ENCODE data around the gene SDC1.

SDC1 gene

DNA sequence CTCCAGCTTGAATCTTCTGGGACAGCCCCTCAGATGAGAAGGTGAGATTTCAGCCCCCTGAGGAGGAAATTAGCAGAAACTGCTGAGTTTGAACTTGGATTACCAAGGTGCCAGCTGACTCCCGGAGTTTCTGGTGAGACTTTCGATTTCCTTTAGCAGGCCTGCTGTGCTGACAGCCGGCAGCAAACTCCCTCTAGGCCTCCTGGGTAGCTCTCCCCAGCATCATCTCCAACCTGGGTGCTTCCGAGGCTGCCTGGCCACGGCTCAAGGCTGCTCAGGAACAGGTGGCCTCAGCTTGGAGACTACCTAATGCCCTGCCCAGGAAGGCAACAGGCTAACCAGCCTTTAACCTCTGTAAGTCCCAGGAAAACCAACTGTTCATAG, 16.5 kb downstream of the SDC1 start:
- TF ChIP-seq, protein P1, sequence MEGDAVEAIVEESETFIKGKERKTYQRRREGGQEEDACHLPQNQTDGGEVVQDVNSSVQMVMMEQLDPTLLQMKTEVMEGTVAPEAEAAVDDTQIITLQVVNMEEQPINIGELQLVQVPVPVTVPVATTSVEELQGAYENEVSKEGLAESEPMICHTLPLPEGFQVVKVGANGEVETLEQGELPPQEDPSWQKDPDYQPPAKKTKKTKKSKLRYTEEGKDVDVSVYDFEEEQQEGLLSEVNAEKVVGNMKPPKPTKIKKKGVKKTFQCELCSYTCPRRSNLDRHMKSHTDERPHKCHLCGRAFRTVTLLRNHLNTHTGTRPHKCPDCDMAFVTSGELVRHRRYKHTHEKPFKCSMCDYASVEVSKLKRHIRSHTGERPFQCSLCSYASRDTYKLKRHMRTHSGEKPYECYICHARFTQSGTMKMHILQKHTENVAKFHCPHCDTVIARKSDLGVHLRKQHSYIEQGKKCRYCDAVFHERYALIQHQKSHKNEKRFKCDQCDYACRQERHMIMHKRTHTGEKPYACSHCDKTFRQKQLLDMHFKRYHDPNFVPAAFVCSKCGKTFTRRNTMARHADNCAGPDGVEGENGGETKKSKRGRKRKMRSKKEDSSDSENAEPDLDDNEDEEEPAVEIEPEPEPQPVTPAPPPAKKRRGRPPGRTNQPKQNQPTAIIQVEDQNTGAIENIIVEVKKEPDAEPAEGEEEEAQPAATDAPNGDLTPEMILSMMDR (IDR thresholded peaks at IDR 0.05; ENCODE audit: control insufficient read depth, extremely low read depth, insufficient read depth): no peak
- peak overlapping the region; percentile 26 for H3K4me3 ChIP-seq (ENCODE audit: low read depth, low read length)
- DNase-seq (ENCODE audit: low read depth): no peak

DNA sequence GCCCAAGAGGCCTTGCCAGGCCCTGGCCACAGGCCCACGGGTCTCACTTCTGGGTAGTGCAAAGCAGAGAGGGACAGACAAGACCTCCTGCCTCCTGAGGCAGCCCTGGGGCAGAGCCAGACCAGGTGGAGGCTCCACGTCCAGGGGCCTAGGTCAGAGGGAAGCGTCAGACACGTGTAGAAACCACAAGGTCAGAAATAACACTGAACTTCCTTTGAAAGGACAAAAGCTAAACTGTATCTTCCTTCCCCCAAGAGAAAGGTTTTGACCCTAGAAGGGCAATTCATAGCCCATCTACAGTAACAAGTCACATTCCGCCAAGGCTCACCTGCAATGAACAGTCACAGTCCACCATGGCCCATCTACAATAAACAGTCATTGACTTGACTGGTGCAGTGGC, 17.9 kb downstream of the SDC1 start:
- TF ChIP-seq, protein P1 (IDR thresholded peaks at IDR 0.05; ENCODE audit: control insufficient read depth, extremely low read depth, insufficient read depth): no peak
- no peak overlapping the region for H3K4me3 ChIP-seq (ENCODE audit: low read depth, low read length)
- no peak for DNase-seq (ENCODE audit: low read depth)

DNA sequence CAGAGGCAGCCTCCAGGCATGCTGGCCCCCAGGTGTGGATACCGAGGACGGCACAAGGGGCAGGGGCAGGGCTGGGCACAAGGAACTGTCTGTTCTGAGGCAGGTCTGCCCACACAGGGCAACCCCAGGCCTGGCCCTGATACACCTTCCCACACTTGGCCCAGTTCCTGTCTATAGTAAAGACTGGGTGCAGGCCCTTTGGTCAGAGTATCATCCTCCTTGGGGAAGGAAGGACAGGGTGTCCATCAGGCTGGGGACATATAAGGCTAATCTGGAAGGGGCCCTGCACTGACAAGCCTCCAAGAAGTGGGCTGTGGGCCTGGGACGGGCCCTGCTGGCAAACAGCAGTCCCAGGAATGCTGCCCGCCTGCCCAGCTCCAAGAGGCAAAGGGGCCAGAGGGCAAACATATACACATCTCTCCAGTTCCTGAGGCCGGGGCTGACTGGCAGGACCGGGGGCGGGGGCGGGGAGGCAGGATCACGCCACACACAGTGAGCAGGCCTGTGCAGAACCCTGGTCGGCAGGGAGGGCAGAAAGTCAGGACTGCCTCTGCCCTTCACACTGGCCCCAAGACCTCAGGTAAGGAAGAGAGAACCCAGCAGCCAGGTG, 18.9 kb downstream of the SDC1 start:
- TF ChIP-seq, protein P1 (IDR thresholded peaks at IDR 0.05; ENCODE audit: control insufficient read depth, extremely low read depth, insufficient read depth): peak; percentile 18; the same call in 1 of the 2 replicates
- no peak for DNase-seq (ENCODE audit: low read depth)

DNA sequence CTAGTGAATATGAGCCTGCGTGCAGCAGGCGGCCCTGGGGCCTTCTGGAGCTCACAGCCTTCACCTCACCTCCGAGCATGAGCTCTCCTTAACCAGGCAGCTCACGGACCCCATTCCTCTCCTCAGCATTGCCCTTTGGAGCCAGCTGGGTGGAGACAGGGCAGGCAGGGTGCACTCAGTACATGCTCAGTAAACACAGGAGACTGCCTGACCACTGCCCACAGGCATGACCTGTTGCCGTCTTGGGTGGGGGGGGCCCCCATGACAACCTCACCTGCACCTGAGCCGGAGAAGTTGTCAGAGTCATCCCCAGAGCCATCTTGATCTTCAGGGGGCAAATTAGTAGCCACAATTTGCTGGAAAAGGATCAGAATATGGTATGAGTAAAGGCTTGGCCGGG, 19.9 kb downstream of the SDC1 start:
- DNase-seq (ENCODE audit: low read depth): no peak
- TF ChIP-seq, protein P1 (IDR thresholded peaks at IDR 0.05; ENCODE audit: control insufficient read depth, extremely low read depth, insufficient read depth): no peak
- no peak overlapping the region for H3K4me3 ChIP-seq (ENCODE audit: low read depth, low read length)

More for the DNA sequence above, 18.9 kb downstream of the SDC1 start:
- no peak overlapping the region for H3K4me3 ChIP-seq (ENCODE audit: low read depth, low read length)

DNA sequence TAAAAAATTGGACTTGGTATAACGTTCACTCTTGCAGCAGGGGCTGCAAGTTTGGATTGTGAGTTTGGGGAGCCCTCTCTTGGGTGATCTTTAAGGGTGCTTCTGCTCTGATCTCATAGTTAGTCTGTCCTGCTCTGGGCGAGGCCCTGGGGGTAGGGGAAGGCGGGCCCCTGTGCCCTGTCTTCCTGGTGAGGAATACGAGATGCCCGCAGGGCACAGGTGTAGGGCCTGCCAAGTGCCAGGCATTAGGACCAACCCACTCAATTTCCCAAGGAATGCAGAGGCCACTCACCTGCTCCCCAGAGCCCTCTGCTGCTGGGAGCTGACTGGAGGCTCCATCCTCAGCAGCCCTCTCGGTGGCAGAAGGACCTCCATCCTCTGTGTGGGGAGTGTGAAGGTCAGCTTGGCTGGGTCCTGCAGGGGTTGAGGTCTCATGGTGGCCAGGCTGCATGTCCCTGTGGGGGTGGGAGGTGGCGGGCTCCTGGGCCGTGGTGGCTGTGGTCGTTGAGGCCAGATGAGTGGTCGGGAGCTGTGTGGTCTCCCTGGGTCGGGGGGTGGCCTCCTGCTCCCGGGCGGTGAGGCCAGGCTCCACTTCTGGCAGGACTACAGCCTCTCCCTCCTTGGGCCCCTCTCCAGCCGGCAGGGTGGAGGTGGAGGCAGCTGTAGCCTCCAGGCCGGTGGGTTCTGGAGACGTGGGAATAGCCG, 21.3 kb downstream of the SDC1 start:
- H3K4me3 ChIP-seq (ENCODE audit: low read depth, low read length): no peak overlapping the region
- TF ChIP-seq, protein P1 (IDR thresholded peaks at IDR 0.05; ENCODE audit: control insufficient read depth, extremely low read depth, insufficient read depth): no peak
- no peak for DNase-seq (ENCODE audit: low read depth)

DNA sequence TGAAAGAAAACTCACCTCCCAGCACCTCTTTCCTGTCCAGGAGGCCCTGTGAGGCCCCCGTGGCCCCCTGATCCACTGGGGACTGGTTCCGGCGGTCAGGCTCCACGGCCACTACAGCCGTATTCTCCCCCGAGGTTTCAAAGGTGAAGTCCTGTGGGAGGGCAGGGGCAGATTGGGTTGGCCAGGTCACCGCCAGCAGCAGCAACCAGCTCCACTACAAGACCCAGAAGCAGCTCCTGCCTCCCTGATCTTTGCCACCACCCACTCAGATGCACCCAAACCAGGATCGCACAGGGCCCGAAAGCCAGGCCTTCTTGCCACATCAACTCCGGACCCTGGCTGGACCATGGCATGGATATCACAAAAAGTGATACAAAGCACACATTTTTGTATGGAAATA, 21.9 kb downstream of the SDC1 start:
- TF ChIP-seq, protein P1 (IDR thresholded peaks at IDR 0.05; ENCODE audit: control insufficient read depth, extremely low read depth, insufficient read depth): no peak
- DNase-seq (ENCODE audit: low read depth): no peak
- no peak overlapping the region for H3K4me3 ChIP-seq (ENCODE audit: low read depth, low read length)
